ENCODE data around the gene ETV5. TPM values are rescaled to one million over a fixed set of nuclear protein-coding genes. Genes with fewer than 3 reads are reported as not detected.

The ETV5 gene
- total and polyA plus RNA-seq, 2 of the 4 experiments (the other 2 are of a cell fraction): 15.7 to 20.1 TPM

- no peaks in the 10 kb centered on the region; the same call in 1 of the 2 replicates for H3K9me1 ChIP-seq (ENCODE audit: insufficient read depth, low read length)
- no peak overlapping the region for H3K4me2 ChIP-seq (ENCODE audit: low read depth, low read length)
- ATAC-seq (ENCODE audit: low read depth) (no peak), DNase-seq (no peak)
- in situ Hi-C loops (cut with MboI; ENCODE audit: low sequenced_read_pairs): no loop called here
- intact Hi-C loops (cut with micrococcal nuclease): no loop called here
- no peak overlapping the region for H4K8ac ChIP-seq (ENCODE audit: low read depth in 2 of 2, low read length in 2 of 2)
- H3K27ac ChIP-seq (ENCODE audit: insufficient read depth, low read length): no peak overlapping the region
- POLR2A ChIA-PET (ENCODE audit: unreplicated experiment): no interaction called here
- no peak overlapping the region for H3K14ac ChIP-seq (replicated peaks; ENCODE audit: low read depth, low read length)
- no peak overlapping the region for H2BK15ac ChIP-seq (ENCODE audit: low read depth, low read length)
- no peak overlapping the region for H4K91ac ChIP-seq (ENCODE audit: insufficient read depth, low read depth, low read length)
- H2BK120ac ChIP-seq (ENCODE audit: low read depth, low read length): no peak overlapping the region
- no peak overlapping the region for H3K56ac ChIP-seq (ENCODE audit: extremely low read depth, insufficient read depth, low read length)
- no peak overlapping the region for H2BK5ac ChIP-seq (ENCODE audit: low read depth, low read length, poor library complexity, severe bottlenecking)
- no peak overlapping the region for H2AK5ac ChIP-seq (ENCODE audit: low read depth, low read length)
- H3K4me3 ChIP-seq (ENCODE audit: insufficient read depth, low read depth, low read length): no peak overlapping the region
- WGBS, 2 experiments (ENCODE audit: extremely low coverage in 2 of 2, insufficient read length in 1 of 2): 86% methylated on average over 6 of the region's 12 CpGs; no CpG with 5 or more reads in 1 of the 2 experiments
- H3K36me3 ChIP-seq (ENCODE audit: control insufficient read depth, insufficient read depth, low read length): no peaks in the 10 kb centered on the region
- no peak overlapping the region for H3K23ac ChIP-seq (ENCODE audit: low read depth, low read length)
- H3K27me3 ChIP-seq (ENCODE audit: control insufficient read depth, insufficient read depth, low read length): peaks cover 31% of the 10 kb centered on the region
- dilution Hi-C loops (cut with HindIII; ENCODE audit: low sequenced_read_pairs, unreplicated experiment): no loop called here
- no peaks in the 10 kb centered on the region for H3K4me1 ChIP-seq (ENCODE audit: control insufficient read depth, insufficient read depth, low read length)
- no peak overlapping the region for H3K4ac ChIP-seq (ENCODE audit: low read depth, low read length)
- H3K18ac ChIP-seq (ENCODE audit: low read depth, low read length): no peak overlapping the region
- H4K5ac ChIP-seq (ENCODE audit: low read depth, low read length): no peak overlapping the region
- no peak for TF ChIP-seq MAZ (IDR thresholded peaks at IDR 0.05; ENCODE audit: borderline replicate concordance, low read depth, low read length)
- TF ChIP-seq RAD21 (IDR thresholded peaks at IDR 0.05; ENCODE audit: low read length): no peak
- no peak for TF ChIP-seq POLR2A (IDR thresholded peaks at IDR 0.05; ENCODE audit: low read depth, low read length)
- no peak for TF ChIP-seq USF2 (IDR thresholded peaks at IDR 0.05; ENCODE audit: low read depth, low read length)
- TF ChIP-seq MXI1 (IDR thresholded peaks at IDR 0.05; ENCODE audit: borderline replicate concordance, low read depth, low read length): no peak
- no peak for TF ChIP-seq RCOR1 (IDR thresholded peaks at IDR 0.05; ENCODE audit: insufficient replicate concordance, low read length)
- TF ChIP-seq ELK1 (IDR thresholded peaks at IDR 0.05; ENCODE audit: borderline replicate concordance, low read depth, low read length): no peak
- TF ChIP-seq BHLHE40 (IDR thresholded peaks at IDR 0.05; ENCODE audit: low read depth, low read length): no peak
- no peak for TF ChIP-seq CHD1 (IDR thresholded peaks at IDR 0.05; ENCODE audit: low read depth, low read length)
- TF ChIP-seq NFE2L2 (IDR thresholded peaks at IDR 0.05; ENCODE audit: low read depth, low read length): no peak
- TF ChIP-seq CTCF (conservative IDR thresholded peaks at IDR 0.05; ENCODE audit: low read depth, low read length): no peak
- TF ChIP-seq MAFK (IDR thresholded peaks at IDR 0.05; ENCODE audit: low read depth, low read length): no peak
- no peak for TF ChIP-seq FOS (IDR thresholded peaks at IDR 0.05; ENCODE audit: low read depth, low read length)
- no peak for TF ChIP-seq CEBPB (IDR thresholded peaks at IDR 0.05; ENCODE audit: low read depth, low read length)
- TF ChIP-seq RFX5 (IDR thresholded peaks at IDR 0.05; ENCODE audit: low read depth, low read length): no peak
- TF ChIP-seq SMC3 (IDR thresholded peaks at IDR 0.05; ENCODE audit: low read depth, low read length): no peak
- H3K9me3 ChIP-seq (ENCODE audit: control insufficient read depth, insufficient read depth, low read length): no peaks in the 10 kb centered on the region
- CTCF ChIA-PET: no interaction called here
- H2BK20ac ChIP-seq (ENCODE audit: low read depth, low read length): no peak overlapping the region
- no TSS peak for BruUV-seq (replicated peaks)
- no peaks in the 10 kb centered on the region for H3K79me1 ChIP-seq (ENCODE audit: low read depth in 1 of 2, low read length in 2 of 2)
- H3K9ac ChIP-seq (ENCODE audit: low read depth, low read length): no peak overlapping the region
- H2AFZ ChIP-seq (replicated peaks; ENCODE audit: low read length, poor library complexity): no peak overlapping the region
- H4K20me1 ChIP-seq (ENCODE audit: insufficient read depth, low read length): no peaks in the 10 kb centered on the region
- H2AK9ac ChIP-seq (replicated peaks; ENCODE audit: low read depth, low read length, poor library complexity): no peak overlapping the region
Observed at GRCh38 chr3:186138272-186138981, 29.5 kb upstream of the ETV5 start.

All from IMR-90 (cell line).